Left ventricle myocardium inferior (tissue), 1 donor: ENCODE data around the gene RYR2. TPM values are rescaled to one million over a fixed set of nuclear protein-coding genes. Genes with fewer than 3 reads are reported as not detected.
A peak's percentile ranks its signal among the peaks of the same experiment; 100 is the strongest.

Experiments
- DNase-seq: peaks from one replicate; pipeline ENCODE4 v3.0.0-alpha.2; 2020
- H3K27ac ChIP-seq: fragments of 200-600 bp; replicated peaks from 2 replicates; pipeline ENCODE4 v1.8.0; 2021
- H3K27me3 ChIP-seq: fragments of 200-600 bp; 2 replicates; pipeline ENCODE4 v1.8.0; 2021; ENCODE audit warnings: low read depth
- H3K36me3 ChIP-seq: fragments of 200-600 bp; 2 replicates; pipeline ENCODE4 v1.8.0; 2021
- H3K4me1 ChIP-seq: fragments of 200-600 bp; 2 replicates; pipeline ENCODE4 v1.8.0; 2021
- H3K4me3 ChIP-seq: fragments of 200-600 bp; 2 replicates; pipeline ENCODE4 v1.8.0; 2021; ENCODE audit warnings: mild to moderate bottlenecking, moderate library complexity
- H3K9me3 ChIP-seq: fragments of 200-600 bp; replicated peaks from 2 replicates; pipeline ENCODE4 v1.8.0; 2021
- intact Hi-C: fragments of 100-400 bp; cut with micrococcal nuclease; formaldehyde crosslinking; loops from one replicate; pipeline ENCODE4 v1.11.0; 2022
- total RNA-seq: library from RNA; stranded (reverse); fragmentation: NEBNext Ultra II Directional; extraction: Animal tissue kit (Norgen Biotek cat#: 25700); gene quantifications from one replicate; pipeline ENCODE4 v1.2.1, GENCODE V29; 2021
- TF ChIP-seq, protein P1 (sequence below): fragments of 200-600 bp; IDR thresholded peaks from 2 replicates; pipeline ENCODE4 v1.8.0; 2021; ENCODE audit warnings: antibody characterized with exemption, mild to moderate bottlenecking, borderline replicate concordance
- donor health status: DM: no; HTN: yes; CAD: no; lungs with severe emphysema.

RYR2 gene
- total RNA-seq, 1 donor from 2014 or later, result 783 TPM

DNA sequence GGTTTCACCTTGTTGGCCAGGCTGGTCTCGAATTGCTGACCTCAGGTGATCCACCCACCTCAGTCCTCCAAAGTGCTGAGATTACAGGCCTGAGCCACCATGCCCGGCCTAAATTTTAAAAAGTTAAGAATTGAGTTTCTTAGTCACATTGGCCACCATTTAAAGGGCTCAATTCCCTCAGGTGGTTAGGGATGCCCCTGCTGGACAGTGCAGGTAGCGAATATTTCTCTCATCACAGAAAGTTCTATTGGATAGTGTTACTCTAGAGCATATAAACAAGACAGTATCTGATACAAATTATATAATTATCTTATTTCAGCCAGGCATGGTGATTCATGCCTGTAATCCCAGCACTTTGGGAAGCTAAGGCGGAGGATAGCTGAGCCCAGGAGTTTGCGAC, 528.5 kb downstream of the RYR2 start:
- intact Hi-C loops, result no loop called here

DNA sequence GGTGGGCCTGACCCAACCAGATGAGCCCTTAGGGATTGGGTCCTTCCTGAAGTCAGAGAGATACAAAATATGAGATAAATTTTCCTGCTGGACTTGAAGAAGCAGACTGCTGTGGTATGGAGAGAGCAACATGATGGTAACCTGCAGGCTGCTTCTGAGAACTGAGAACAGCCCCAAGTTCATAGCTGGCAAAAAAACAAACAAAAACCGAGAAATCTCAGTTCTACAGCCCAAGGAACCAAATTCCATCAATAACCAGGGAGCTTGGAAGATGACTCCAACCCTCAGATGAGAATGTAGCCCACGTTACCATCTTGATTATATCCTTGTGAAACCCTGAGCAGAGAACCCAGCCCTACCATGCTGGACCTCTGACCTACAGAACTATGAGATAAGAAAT, 532.6 kb downstream of the RYR2 start:
- TF ChIP-seq, protein P1, sequence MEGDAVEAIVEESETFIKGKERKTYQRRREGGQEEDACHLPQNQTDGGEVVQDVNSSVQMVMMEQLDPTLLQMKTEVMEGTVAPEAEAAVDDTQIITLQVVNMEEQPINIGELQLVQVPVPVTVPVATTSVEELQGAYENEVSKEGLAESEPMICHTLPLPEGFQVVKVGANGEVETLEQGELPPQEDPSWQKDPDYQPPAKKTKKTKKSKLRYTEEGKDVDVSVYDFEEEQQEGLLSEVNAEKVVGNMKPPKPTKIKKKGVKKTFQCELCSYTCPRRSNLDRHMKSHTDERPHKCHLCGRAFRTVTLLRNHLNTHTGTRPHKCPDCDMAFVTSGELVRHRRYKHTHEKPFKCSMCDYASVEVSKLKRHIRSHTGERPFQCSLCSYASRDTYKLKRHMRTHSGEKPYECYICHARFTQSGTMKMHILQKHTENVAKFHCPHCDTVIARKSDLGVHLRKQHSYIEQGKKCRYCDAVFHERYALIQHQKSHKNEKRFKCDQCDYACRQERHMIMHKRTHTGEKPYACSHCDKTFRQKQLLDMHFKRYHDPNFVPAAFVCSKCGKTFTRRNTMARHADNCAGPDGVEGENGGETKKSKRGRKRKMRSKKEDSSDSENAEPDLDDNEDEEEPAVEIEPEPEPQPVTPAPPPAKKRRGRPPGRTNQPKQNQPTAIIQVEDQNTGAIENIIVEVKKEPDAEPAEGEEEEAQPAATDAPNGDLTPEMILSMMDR, result no peak
- intact Hi-C loops, result no loop called here
- Histone ChIP-seq H3K27ac (no peak overlapping the region), H3K4me1 (no peaks in the 10 kb centered on the region), H3K4me3 (no peak overlapping the region), H3K27me3 (no peaks in the 10 kb centered on the region), H3K36me3 (peaks cover 3% of the 10 kb centered on the region), H3K9me3 (peaks cover 8% of the 10 kb centered on the region)
- DNase-seq, result no peak

More for the DNA sequence above, 528.5 kb downstream of the RYR2 start:
- peaks cover 29% of the 10 kb centered on the region for H3K36me3 ChIP-seq
- peaks cover 5% of the 10 kb centered on the region for H3K9me3 ChIP-seq
- H3K4me3 ChIP-seq, result no peak overlapping the region
- DNase-seq, result no peak
- H3K4me1 ChIP-seq, result peaks cover 16% of the 10 kb centered on the region
- TF ChIP-seq, protein P1, result peak; percentile 29
- H3K27me3 ChIP-seq, result no peaks in the 10 kb centered on the region
- no peak overlapping the region for H3K27ac ChIP-seq

GRCh38 chr1:237578540-237578939, 536.6 kb downstream of the RYR2 start:
- Histone ChIP-seq H3K27me3 (no peaks in the 10 kb centered on the region), H3K27ac (no peak overlapping the region), H3K36me3 (peaks cover 3% of the 10 kb centered on the region), H3K4me1 (peaks cover 5% of the 10 kb centered on the region), H3K4me3 (no peak overlapping the region), H3K9me3 (peaks cover 8% of the 10 kb centered on the region)
- no peak for DNase-seq
- intact Hi-C loops, result no loop called here
- TF ChIP-seq, protein P1, result no peak

GRCh38 chr1:237580726-237581125, 538.7 kb downstream of the RYR2 start:
- Histone ChIP-seq H3K4me3 (no peak overlapping the region), H3K36me3 (no peaks in the 10 kb centered on the region), H3K27ac (no peak overlapping the region), H3K9me3 (peaks cover 2% of the 10 kb centered on the region), H3K27me3 (no peaks in the 10 kb centered on the region), H3K4me1 (peaks cover 5% of the 10 kb centered on the region)
- intact Hi-C loops, result no loop called here
- TF ChIP-seq, protein P1, result no peak
- DNase-seq, result no peak

GRCh38 chr1:237583270-237583669, 541.3 kb downstream of the RYR2 start:
- H3K27me3 ChIP-seq, result no peaks in the 10 kb centered on the region
- intact Hi-C loops, result no loop called here
- no peaks in the 10 kb centered on the region for H3K36me3 ChIP-seq
- DNase-seq, result no peak
- TF ChIP-seq, protein P1, result no peak
- peaks cover 5% of the 10 kb centered on the region for H3K4me1 ChIP-seq
- no peak overlapping the region for H3K4me3 ChIP-seq
- H3K9me3 ChIP-seq, result no peaks in the 10 kb centered on the region
- no peak overlapping the region for H3K27ac ChIP-seq

DNA sequence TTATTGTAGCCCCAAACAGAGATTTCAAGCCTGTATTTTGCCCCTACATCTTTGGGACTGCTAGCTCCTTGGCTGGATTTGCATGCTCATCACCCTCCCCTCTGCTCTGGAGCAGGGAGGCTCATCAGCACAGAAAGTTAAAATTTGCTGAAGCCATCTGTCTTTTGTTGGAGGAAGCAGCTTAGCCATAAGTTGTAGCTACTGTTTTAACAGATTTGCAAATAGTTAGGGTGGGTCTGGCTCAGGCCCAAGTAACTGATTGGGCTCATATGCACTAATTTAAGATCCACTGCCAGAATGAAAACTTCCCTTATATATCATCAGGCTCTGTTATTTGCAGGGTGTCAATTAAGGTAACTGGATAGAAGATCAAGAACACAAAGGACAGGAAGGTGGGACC, 541.8 kb downstream of the RYR2 start:
- intact Hi-C loops, result no loop called here
- no peaks in the 10 kb centered on the region for H3K27me3 ChIP-seq

More for the DNA sequence above, 541.8 kb downstream of the RYR2 start:
- H3K27ac ChIP-seq, result no peak overlapping the region
- TF ChIP-seq, protein P1, result no peak
- no peak for DNase-seq
- H3K4me1 ChIP-seq, result peaks cover 5% of the 10 kb centered on the region
- H3K9me3 ChIP-seq, result no peaks in the 10 kb centered on the region
- H3K4me3 ChIP-seq, result no peak overlapping the region
- H3K36me3 ChIP-seq, result no peaks in the 10 kb centered on the region
